ENCODE results near the gene TNFRSF12A. TPM values are rescaled to one million over a fixed set of nuclear protein-coding genes. Genes with fewer than 3 reads are reported as not detected.

Gene TNFRSF12A
- total and polyA plus RNA-seq, 9 of the 15 experiments (the other 6 are each of a cell fraction or from before 2014, with no cell fraction given) = 0.41 to 61.8 (median 26.5) TPM

GRCh38 chr16:3020247-3020603 is at the start of gene TNFRSF12A (continued):
- TF ChIP-seq ZNF592 (IDR thresholded peaks at IDR 0.05) (peak; percentile 25; the same call in 1 of the 2 replicates), HMG20A (CRISPR knock-in tag; conservative IDR thresholded peaks at IDR 0.05) (no peak), ZNF766 (CRISPR knock-in tag; conservative IDR thresholded peaks at IDR 0.05) (0 out of 2 replicates have a peak, but pooled peaks have one; percentile 1), ZKSCAN1 (IDR thresholded peaks at IDR 0.05; ENCODE audit: low read depth, low read length) (no peak), ZNF197 (CRISPR knock-in tag; IDR thresholded peaks at IDR 0.05; ENCODE audit: low read depth) (no peak), VEZF1 (CRISPR knock-in tag; IDR thresholded peaks at IDR 0.05) (no peak; the same call in 1 of the 2 replicates), RFX7 (CRISPR knock-in tag; IDR thresholded peaks at IDR 0.05) (no peak), IRF2 (CRISPR knock-in tag; IDR thresholded peaks at IDR 0.05) (no peak), ZNF609 (CRISPR knock-in tag; IDR thresholded peaks at IDR 0.05; ENCODE audit: borderline replicate concordance) (no peak)
- TF ChIP-seq, protein P1, sequence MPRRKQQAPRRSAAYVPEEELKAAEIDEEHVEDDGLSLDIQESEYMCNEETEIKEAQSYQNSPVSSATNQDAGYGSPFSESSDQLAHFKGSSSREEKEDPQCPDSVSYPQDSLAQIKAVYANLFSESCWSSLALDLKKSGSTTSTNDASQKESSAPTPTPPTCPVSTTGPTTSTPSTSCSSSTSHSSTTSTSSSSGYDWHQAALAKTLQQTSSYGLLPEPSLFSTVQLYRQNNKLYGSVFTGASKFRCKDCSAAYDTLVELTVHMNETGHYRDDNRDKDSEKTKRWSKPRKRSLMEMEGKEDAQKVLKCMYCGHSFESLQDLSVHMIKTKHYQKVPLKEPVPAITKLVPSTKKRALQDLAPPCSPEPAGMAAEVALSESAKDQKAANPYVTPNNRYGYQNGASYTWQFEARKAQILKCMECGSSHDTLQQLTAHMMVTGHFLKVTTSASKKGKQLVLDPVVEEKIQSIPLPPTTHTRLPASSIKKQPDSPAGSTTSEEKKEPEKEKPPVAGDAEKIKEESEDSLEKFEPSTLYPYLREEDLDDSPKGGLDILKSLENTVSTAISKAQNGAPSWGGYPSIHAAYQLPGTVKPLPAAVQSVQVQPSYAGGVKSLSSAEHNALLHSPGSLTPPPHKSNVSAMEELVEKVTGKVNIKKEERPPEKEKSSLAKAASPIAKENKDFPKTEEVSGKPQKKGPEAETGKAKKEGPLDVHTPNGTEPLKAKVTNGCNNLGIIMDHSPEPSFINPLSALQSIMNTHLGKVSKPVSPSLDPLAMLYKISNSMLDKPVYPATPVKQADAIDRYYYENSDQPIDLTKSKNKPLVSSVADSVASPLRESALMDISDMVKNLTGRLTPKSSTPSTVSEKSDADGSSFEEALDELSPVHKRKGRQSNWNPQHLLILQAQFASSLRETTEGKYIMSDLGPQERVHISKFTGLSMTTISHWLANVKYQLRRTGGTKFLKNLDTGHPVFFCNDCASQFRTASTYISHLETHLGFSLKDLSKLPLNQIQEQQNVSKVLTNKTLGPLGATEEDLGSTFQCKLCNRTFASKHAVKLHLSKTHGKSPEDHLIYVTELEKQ (CRISPR knock-in tag; IDR thresholded peaks at IDR 0.05) = no peak
- TF ChIP-seq, protein P2, sequence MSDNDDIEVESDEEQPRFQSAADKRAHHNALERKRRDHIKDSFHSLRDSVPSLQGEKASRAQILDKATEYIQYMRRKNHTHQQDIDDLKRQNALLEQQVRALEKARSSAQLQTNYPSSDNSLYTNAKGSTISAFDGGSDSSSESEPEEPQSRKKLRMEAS (CRISPR knock-in tag; IDR thresholded peaks at IDR 0.05) = no peak

Measured in K562 (cell line).